Measurements from ENCODE around the gene AKT1. TPM values are rescaled to one million over a fixed set of nuclear protein-coding genes. Genes with fewer than 3 reads are reported as not detected.

Gene AKT1
- total and polyA plus RNA-seq, 2 of the 13 experiments (the other 11 are each of a cell fraction or from before 2014, with no cell fraction given) = 96.2 to 116 TPM

DNA sequence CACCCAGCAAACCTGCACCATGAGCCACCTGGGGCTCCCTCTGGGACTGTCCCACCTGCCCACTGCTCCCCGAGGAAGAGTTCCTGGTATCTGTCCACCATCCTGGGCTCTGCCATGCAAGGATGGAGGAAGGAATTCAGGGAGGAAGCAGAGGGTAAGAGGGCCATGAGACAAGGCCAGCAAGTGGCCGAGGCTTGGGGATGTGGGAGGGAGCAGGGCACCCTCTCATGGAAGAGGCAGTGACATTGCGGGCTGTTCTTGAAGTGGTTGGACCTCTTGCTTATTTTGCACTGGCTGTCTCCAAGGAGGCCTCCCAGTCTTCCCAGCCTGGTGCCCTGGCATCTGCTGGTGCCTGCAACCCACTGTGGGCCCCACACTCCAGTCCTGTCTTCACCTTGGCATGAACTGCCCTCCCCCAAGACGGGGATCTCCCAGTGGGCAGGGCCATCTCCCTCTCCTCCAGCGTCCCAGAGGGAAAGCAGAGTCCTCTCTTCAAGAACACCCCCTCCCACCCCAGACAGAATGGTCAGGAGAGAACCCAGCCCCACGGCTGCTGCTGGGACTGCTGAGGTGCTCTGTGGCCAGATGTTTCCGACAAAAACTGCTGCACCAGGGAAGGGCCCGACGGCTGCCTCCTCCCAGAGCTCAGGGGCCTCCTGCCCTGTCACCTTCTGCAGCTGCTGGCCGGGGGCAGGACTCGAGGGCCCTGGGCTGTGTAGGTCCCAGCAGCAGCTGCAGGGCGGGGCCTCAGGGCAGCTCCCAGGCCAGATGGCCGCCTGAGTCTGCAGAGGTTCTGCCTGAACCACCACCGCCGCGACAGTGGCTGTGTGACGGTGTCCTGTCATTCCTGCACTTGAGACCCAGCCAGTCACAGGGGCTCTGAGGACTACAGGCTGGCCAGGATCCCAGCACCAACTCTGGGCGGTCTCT is 1.8 kb upstream of the AKT1 start:
- Histone ChIP-seq H4K20me1 (ENCODE audit: insufficient read depth, low read length) (peaks cover 12% of the 10 kb centered on the region), H3K27me3 (ENCODE audit: control insufficient read depth in 1 of 2, insufficient read depth in 2 of 2, low read length in 2 of 2) (no peaks in the 10 kb centered on the region), H3K9ac (ENCODE audit: insufficient read depth, low read depth, low read length) (peak overlapping the region; percentile 73), H3K27ac (ENCODE audit: extremely low read length, insufficient read depth, low read length) (no peak overlapping the region), H3K4me3 (replicated peaks in 1 of 3; ENCODE audit: insufficient read depth in 1 of 3, low read depth in 2 of 3, low read length in 3 of 3) (peak overlapping the region in 2 of 3 experiments; percentile 74 to 92; a peak in 5 of 6 replicates), H3K4me1 (ENCODE audit: insufficient read depth, low read length) (peaks cover 75% of the 10 kb centered on the region), H2AFZ (ENCODE audit: low read length) (no peak overlapping the region), H3K9me3 (ENCODE audit: low read length) (no peaks in the 10 kb centered on the region), H3K4me2 (ENCODE audit: low read depth, low read length) (peak overlapping the region; percentile 100), H3K36me3 (replicated peaks in 1 of 2; ENCODE audit: control insufficient read depth in 1 of 2, insufficient read depth in 2 of 2, low read length in 2 of 2) (no peaks in the 10 kb centered on the region), H3K79me2 (ENCODE audit: insufficient read depth, low read length) (peaks cover 25% of the 10 kb centered on the region)
- intact Hi-C loops (cut with micrococcal nuclease; ENCODE audit: unreplicated experiment) = loop anchor here (2.0 kb wide), 1 partner anchor 23 kb away; no protein-coding TSS in a partner anchor
- ChIA-PET POLR2A (interaction anchor here (1.4 to 4.1 kb wide), 4 partner anchors 29 to 45 kb away, joined by 5 to 23 read pairs (median 10); partner anchors contain the start of gene SIVA1), CTCF (ENCODE audit: low intra/inter-chr PET ratio, low total read pairs) (interaction anchor here (1.7 kb wide), 1 partner anchor 28 kb away, joined by 3 read pairs; no protein-coding TSS in a partner anchor)
- FAIRE-seq = no peak
- in situ Hi-C loops (cut with HindIII; ENCODE audit: extremely low pct_ligation_motif_present, low pct_unique_long_range_greater_than_20kb) = no loop called here
- peak; percentile 39 for DNase-seq (ENCODE audit: low spot score)
- BruUV-seq (replicated peaks) = no TSS peak
- 0% methylated on average over 4 of the region's 18 CpGs for WGBS (ENCODE audit: low lambda C conversion rate)
- ATAC-seq = peak; percentile 52
- TF ChIP-seq, protein P1, sequence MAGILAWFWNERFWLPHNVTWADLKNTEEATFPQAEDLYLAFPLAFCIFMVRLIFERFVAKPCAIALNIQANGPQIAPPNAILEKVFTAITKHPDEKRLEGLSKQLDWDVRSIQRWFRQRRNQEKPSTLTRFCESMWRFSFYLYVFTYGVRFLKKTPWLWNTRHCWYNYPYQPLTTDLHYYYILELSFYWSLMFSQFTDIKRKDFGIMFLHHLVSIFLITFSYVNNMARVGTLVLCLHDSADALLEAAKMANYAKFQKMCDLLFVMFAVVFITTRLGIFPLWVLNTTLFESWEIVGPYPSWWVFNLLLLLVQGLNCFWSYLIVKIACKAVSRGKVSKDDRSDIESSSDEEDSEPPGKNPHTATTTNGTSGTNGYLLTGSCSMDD (CRISPR knock-in tag; IDR thresholded peaks at IDR 0.05) = no peak
- TF ChIP-seq, protein P2, sequence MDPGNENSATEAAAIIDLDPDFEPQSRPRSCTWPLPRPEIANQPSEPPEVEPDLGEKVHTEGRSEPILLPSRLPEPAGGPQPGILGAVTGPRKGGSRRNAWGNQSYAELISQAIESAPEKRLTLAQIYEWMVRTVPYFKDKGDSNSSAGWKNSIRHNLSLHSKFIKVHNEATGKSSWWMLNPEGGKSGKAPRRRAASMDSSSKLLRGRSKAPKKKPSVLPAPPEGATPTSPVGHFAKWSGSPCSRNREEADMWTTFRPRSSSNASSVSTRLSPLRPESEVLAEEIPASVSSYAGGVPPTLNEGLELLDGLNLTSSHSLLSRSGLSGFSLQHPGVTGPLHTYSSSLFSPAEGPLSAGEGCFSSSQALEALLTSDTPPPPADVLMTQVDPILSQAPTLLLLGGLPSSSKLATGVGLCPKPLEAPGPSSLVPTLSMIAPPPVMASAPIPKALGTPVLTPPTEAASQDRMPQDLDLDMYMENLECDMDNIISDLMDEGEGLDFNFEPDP (CRISPR knock-in tag; conservative IDR thresholded peaks at IDR 0.05) = no peak
- TF ChIP-seq, protein P3, sequence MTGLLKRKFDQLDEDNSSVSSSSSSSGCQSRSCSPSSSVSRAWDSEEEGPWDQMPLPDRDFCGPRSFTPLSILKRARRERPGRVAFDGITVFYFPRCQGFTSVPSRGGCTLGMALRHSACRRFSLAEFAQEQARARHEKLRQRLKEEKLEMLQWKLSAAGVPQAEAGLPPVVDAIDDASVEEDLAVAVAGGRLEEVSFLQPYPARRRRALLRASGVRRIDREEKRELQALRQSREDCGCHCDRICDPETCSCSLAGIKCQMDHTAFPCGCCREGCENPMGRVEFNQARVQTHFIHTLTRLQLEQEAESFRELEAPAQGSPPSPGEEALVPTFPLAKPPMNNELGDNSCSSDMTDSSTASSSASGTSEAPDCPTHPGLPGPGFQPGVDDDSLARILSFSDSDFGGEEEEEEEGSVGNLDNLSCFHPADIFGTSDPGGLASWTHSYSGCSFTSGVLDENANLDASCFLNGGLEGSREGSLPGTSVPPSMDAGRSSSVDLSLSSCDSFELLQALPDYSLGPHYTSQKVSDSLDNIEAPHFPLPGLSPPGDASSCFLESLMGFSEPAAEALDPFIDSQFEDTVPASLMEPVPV (CRISPR knock-in tag; IDR thresholded peaks at IDR 0.05) = peak; percentile 7; the same call in 1 of the 2 replicates
- TF ChIP-seq HNRNPH1 (optimal IDR thresholded peaks at IDR 0.05; ENCODE audit: low read depth, low read length) (no peak), PITX1 (CRISPR knock-in tag; IDR thresholded peaks at IDR 0.05) (peak; percentile 44; the same call in 1 of the 2 replicates), HMG20B (CRISPR knock-in tag; conservative IDR thresholded peaks at IDR 0.05) (peak; percentile 26; the same call in 1 of the 2 replicates), REPIN1 (CRISPR knock-in tag; IDR thresholded peaks at IDR 0.05; ENCODE audit: borderline replicate concordance, low read depth) (0 out of 2 replicates have a peak, but pooled peaks have one; percentile 9), ZNF292 (CRISPR knock-in tag; IDR thresholded peaks at IDR 0.05; ENCODE audit: borderline replicate concordance, low read depth) (peak; percentile 83), ZFX (CRISPR knock-in tag; IDR thresholded peaks at IDR 0.05; ENCODE audit: low read depth) (peak; percentile 46; the same call in 1 of the 2 replicates), KDM2A (CRISPR knock-in tag; IDR thresholded peaks at IDR 0.05; ENCODE audit: borderline replicate concordance, low read depth) (peak; percentile 30; the same call in 1 of the 2 replicates), ELF3 (CRISPR knock-in tag; IDR thresholded peaks at IDR 0.05) (no peak), XBP1 (CRISPR knock-in tag; IDR thresholded peaks at IDR 0.05) (no peak)
- TF ChIP-seq, protein P4, sequence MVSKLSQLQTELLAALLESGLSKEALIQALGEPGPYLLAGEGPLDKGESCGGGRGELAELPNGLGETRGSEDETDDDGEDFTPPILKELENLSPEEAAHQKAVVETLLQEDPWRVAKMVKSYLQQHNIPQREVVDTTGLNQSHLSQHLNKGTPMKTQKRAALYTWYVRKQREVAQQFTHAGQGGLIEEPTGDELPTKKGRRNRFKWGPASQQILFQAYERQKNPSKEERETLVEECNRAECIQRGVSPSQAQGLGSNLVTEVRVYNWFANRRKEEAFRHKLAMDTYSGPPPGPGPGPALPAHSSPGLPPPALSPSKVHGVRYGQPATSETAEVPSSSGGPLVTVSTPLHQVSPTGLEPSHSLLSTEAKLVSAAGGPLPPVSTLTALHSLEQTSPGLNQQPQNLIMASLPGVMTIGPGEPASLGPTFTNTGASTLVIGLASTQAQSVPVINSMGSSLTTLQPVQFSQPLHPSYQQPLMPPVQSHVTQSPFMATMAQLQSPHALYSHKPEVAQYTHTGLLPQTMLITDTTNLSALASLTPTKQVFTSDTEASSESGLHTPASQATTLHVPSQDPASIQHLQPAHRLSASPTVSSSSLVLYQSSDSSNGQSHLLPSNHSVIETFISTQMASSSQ (IDR thresholded peaks at IDR 0.05; ENCODE audit: low read depth) = no peak
- TF ChIP-seq, protein P4 (CRISPR knock-in tag; IDR thresholded peaks at IDR 0.05; ENCODE audit: borderline replicate concordance) = 0 out of 2 replicates have a peak, but pooled peaks have one; percentile 37
